GM18498 (cell line): Measurements from ENCODE around the gene HECTD1.
"Not testable (repeated sequence)": the region's sequence is repeated elsewhere in the genome, so short reads cannot be mapped to it uniquely, and the experiment has no call there.

ENCODE experiments used
- ATAC-seq: cut with Tn5 transposase; IDR thresholded peaks from one replicate; pipeline ENCODE4 v1.9.1; 2021; ENCODE audit warnings: mild to moderate bottlenecking, moderate library complexity; ENCODE audit not compliant: unreplicated experiment

HECTD1 gene

DNA sequence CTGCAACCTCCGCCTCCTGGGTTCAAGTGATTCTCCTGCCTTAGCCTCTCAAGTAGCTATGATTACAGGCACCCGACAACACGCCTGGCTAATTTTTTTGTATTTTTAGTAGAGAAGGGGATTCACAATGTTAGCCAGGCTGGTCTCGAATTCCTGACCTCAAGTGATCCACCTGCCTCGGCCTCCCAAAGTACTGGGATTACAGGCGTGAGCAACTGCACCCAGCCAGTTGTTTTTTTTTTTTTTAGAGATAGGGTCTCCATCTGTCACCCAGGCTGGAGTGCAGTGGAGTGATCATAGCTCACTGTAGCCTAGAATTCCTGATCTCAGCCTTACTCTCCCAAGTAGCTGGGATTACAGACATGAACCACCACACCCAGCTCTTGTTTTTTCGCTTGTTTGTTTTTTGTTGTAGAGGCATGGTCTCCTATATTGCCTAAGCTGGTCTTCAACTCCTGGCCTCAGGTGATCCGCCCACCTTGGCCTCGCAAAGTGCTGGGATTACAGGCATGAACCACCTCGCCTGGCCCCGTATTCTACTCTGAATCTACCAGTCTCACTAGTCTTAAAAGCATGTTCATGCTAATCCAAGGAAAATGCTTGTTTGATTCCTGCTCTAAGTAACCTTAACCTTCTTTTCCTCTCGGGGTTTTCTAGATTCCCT is 149.8 kb downstream of the HECTD1 start:
- ATAC-seq, result no peak

DNA sequence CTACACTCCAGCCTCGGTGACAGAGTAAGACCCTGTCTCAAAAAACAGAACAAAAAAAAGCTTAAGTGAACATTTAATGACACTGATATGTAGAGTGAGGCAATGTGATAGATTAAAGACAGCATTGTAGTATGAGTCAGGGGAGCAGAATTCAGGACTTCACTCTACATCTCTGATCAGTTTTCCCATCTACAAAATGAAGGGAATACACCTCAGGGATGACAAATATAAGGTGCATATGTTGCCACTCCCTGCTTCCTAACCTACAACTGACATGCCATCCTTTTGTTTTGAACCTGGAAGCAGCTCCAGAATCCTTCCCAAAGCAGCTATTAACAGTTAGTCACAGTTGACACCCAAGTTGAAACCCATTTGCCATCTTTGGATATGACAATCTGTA is 150.6 kb downstream of the HECTD1 start:
- no peak for ATAC-seq

DNA sequence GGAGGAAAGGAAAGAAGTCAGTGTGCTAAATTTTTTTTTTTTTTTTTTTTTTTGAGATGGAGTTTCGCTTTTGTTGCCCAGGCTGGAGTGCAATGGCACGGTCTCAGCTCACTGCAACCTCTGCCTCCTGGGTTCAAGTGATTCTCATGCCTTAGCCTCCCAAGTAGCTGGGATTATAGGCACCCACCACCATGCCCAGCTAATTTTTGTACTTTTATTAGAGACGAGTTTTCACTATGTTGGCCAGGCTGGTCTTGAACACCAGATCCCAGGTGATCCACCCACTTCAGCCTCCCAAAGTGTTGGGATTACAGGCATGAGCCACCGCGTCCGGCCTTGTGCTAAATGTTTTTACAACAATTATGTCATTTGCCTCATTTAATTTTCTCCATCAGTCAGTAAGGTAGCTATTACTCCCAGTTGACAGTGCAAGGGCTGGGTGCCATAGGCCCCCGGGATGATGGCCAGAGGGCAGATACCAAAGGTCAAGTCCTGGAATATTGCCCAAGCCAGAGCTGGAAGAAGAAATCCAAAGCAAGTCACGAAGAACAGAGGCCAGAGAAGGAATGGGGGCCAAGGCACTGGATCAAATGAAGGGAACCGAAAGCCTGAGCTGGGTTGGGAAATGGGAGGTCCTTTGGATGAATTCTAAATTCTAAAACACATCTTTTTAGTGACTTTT is 154.5 kb downstream of the HECTD1 start:
- not testable (repeated sequence) for ATAC-seq

DNA sequence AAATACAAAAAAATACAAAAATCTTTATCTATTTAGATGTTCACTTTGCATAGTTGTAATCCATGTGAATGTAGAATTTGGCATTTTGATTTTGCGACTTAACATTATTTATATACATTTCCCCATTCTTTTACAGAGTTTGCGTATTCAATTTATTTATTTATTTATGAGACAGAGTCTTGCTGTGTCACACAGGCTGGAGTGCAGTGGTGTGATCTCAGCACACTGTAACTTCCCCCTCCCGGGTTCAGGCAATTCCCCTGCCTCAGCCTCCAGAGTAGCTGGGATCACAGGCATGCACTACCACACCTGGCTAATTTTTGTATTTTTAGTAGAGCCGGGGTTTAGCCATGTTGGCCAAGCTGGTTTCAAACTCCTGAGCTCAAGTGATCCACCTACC is 156.1 kb downstream of the HECTD1 start:
- no peak for ATAC-seq

DNA sequence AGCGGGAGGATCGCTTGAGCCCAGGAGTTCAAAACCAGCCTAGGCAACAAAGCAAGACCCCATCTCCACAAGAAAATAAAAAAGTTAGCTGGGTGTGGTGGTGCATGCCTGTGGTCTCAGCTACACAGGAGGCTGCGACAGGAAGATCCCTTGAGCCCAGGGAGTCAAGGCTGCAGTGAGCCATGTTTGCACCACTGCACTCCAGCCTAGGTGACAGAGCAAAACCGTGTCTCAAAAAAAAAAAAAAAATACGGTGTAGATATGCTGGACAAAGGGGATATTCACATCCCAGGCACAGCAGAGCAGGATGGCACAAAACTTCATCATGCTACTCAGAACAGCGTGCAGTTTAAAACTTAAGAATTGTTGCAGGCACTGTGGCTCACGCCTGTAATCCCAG is 156.6 kb downstream of the HECTD1 start:
- no peak for ATAC-seq
